Choroid plexus epithelial cell (primary cell): Measurements from ENCODE around the gene SPEM2.

Experiments
- DNase-seq: peaks from one replicate; pipeline ENCODE4 v3.0.0-alpha.2; 2010; ENCODE audit warnings: low read depth
- H3K4me3 ChIP-seq: 2 replicates; pipeline ENCODE4 v1.5.1; 2011; ENCODE audit warnings: low read depth, mild to moderate bottlenecking, control low read depth, low read length, moderate library complexity
- TF ChIP-seq, protein P1 (sequence below): conservative IDR thresholded peaks from 2 replicates; pipeline ENCODE4 v1.5.1; 2011; ENCODE audit warnings: low read depth, mild to moderate bottlenecking, control low read depth, inconsistent platforms, low read length, moderate library complexity

The SPEM2 gene

GRCh38 chr17:7444682-7445618 is 19.5 kb downstream of the SPEM2 start, which contains the start of gene CHRNB1:
Gene CHRNB1 (plus strand): TSS chr17:7445061. CDS start chr17:7445128, 67 bp downstream.
- H3K4me3 ChIP-seq = peak within 1 kb of the TSS; percentile 44
- DNase-seq = no peak
- TF ChIP-seq, protein P1, sequence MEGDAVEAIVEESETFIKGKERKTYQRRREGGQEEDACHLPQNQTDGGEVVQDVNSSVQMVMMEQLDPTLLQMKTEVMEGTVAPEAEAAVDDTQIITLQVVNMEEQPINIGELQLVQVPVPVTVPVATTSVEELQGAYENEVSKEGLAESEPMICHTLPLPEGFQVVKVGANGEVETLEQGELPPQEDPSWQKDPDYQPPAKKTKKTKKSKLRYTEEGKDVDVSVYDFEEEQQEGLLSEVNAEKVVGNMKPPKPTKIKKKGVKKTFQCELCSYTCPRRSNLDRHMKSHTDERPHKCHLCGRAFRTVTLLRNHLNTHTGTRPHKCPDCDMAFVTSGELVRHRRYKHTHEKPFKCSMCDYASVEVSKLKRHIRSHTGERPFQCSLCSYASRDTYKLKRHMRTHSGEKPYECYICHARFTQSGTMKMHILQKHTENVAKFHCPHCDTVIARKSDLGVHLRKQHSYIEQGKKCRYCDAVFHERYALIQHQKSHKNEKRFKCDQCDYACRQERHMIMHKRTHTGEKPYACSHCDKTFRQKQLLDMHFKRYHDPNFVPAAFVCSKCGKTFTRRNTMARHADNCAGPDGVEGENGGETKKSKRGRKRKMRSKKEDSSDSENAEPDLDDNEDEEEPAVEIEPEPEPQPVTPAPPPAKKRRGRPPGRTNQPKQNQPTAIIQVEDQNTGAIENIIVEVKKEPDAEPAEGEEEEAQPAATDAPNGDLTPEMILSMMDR = peak; percentile 15

GRCh38 chr17:7445619-7445968 is 20.2 kb downstream of the SPEM2 start:
- no peak overlapping the region for H3K4me3 ChIP-seq
- TF ChIP-seq, protein P1 = no peak

DNA sequence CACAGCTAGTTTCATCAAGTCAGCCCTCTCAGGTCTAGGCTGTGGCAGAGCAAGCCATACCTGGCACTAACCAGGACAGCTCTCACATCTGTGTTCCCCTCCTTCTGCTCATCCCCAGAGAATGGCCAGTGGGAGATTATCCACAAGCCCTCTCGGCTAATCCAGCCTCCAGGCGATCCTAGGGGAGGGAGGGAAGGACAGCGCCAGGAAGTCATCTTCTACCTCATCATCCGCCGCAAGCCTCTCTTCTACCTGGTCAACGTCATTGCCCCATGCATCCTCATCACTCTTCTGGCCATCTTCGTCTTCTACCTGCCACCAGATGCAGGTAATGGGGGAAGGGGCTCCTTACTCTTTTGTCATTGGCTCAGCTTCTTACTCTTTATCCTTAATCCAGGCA is 23.0 kb downstream of the SPEM2 start:
- TF ChIP-seq, protein P1 = no peak
- no peak overlapping the region for H3K4me3 ChIP-seq
- DNase-seq = no peak

More at GRCh38 chr17:7445619-7445968, 20.2 kb downstream of the SPEM2 start:
- no peak for DNase-seq

DNA sequence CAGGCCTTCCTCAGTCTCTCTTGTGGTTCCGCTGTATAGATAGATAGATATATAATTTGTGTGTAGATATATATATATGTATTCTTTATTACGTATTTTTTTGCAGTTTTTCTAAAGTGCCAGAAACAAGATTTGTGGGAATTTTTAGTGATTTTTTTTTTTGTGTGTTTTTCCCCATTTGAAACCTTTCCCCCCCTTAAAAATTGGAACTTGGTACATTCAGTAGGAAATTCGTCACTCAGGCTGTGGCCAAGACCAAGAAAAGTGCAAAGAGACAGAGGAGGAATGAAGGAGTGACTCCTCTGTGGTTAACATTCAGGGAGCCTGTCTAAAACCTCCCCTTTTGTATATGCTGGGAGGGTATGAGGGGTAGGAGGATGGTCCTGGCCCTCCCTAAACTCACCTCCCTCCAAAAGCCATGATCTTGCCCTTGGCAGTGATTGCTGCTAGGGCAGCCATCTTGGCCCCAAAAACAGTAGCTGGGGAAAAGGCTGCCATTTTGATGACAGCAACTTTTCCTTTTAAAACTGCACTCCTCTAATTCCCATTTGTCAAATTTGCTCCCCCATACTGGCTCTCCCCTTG is 34.6 kb downstream of the SPEM2 start:
- TF ChIP-seq, protein P1 = no peak
- no peak overlapping the region for H3K4me3 ChIP-seq
- DNase-seq = no peak

DNA sequence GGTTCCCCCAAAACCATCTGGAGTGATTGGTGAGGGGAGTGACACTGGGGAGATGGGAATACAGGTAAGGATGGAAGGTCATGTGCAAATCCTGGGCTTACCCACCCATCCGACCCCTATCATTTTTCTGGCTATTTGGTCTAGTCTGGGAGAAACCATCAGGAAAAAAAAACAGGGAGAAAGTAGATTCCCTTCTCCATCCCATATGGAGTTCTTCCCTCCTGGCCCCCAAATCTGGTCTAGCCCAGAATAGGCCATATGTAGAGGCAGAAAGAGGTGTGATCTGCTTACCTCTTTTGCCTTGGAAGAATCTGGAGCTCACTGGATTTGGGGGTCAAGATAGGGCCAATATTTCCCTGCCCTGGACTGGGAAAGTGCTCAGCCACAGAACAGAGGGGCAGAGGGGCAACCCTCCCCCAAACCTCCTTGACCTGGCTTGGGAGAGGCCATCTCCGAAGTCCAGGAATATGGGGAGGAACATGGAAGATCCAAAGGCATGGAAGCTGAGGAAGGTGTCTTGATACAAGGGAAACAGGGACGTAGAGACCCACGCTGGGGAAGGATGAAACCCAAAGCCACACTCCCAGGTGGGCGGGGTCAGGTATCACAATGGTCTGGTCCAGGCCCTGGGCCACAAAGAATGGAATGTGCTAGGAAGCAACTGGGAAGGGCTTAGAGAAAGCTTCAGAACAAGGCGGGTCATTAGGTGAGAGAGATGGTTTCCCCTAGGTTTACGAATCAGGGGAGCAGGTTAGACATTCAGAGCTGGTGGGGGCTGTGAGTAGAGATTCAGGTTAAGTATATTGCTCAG is 35.6 kb downstream of the SPEM2 start:
- no peak overlapping the region for H3K4me3 ChIP-seq
- TF ChIP-seq, protein P1 = no peak
- no peak for DNase-seq

DNA sequence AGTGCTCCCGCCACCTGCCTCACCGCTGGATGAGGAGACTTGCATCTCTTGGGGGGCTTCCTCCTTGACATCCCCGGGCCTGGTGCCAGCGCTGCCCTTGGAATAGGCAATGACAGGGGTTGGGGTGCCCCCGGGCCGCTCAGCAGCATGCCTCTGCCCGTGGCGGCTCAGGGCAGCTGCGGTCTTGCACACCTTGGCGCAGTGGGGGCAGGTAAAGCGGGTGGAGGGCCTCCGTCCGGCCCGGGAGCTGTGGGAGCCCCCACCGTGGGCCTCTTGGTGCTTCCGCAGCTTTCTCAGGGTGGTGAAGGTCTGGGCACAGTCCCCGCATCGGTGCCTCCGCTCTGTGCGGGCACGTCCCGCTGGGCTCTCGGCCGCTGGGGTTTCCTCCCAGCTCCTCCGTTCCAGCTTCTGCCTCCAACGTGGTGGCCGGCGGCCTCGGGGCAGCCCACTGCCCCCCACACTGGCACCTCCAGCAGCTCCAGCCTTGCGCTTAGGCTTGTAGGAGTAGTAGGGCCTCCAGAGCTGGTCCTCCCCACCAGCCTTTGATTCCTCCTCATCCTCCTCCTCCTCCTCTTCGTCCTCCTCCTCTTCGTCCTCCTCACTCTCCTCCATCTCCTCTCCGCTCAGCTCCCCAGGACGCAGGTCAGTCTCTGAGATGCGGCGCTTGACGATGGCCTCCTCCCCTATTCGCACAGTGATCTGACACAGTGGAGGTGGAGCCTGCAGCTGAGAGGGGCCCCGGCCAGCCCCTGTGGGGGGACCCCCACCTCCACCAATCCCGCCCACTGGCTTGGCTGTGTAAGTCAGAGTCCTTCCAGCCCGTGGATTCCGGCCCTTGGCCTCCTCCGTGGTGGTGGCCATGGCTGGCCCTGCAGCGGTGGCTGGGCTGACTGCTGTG is 37.3 kb downstream of the SPEM2 start:
- DNase-seq = no peak
- TF ChIP-seq, protein P1 = no peak
- no peak overlapping the region for H3K4me3 ChIP-seq
